Measurements from ENCODE around the gene CALML5.

DNA sequence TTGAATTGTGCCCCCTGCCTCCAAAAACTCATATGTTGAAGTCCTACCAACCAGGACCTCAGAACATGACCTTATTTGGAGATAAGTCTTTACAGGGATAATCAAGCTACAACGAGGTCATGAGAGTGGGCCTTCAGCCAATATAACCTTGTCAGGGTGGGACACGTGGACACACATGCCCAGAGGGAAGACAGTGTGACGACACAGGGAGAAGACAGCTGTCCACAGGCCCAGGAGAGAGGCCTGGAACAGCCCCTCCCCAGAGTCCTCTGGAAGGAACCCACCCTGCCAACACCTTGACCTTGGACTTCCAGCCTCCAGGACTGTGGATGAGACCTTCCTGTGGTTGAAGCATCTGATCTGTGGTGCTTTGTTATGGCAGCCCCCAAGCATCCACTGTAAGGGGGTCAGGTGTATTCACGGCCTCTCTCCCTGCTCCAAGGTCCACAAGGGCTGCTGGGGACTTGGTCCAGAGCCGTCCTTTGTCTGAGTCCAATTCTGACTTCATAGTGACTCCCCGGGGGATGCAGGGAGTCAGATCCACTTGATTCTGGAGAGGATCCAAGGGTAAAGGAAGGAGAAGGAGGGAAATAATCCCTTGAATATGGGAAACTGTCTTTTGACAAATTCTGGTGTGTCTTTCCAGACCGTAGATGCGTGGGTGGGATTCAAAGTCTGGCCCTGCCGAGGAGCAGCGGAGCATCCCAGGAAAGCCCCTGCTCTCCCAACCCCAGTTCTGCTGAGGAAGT is 32.4 kb upstream of the CALML5 start:
- TF ChIP-seq, protein P1, sequence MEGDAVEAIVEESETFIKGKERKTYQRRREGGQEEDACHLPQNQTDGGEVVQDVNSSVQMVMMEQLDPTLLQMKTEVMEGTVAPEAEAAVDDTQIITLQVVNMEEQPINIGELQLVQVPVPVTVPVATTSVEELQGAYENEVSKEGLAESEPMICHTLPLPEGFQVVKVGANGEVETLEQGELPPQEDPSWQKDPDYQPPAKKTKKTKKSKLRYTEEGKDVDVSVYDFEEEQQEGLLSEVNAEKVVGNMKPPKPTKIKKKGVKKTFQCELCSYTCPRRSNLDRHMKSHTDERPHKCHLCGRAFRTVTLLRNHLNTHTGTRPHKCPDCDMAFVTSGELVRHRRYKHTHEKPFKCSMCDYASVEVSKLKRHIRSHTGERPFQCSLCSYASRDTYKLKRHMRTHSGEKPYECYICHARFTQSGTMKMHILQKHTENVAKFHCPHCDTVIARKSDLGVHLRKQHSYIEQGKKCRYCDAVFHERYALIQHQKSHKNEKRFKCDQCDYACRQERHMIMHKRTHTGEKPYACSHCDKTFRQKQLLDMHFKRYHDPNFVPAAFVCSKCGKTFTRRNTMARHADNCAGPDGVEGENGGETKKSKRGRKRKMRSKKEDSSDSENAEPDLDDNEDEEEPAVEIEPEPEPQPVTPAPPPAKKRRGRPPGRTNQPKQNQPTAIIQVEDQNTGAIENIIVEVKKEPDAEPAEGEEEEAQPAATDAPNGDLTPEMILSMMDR (IDR thresholded peaks at IDR 0.05; ENCODE audit: insufficient read depth, low read length, poor library complexity, severe bottlenecking), result no peak
- TF ChIP-seq EZH2phosphoT487 (conservative IDR thresholded peaks at IDR 0.05; ENCODE audit: low read length), result no peak
